ENCODE measurements around the gene APOBR. TPM values are rescaled to one million over a fixed set of nuclear protein-coding genes. Genes with fewer than 3 reads are reported as not detected.

The APOBR gene
- total and polyA plus RNA-seq, 9 of the 15 experiments (the other 6 are each of a cell fraction or from before 2014, with no cell fraction given), result 0.08 to 6.1 (median 2.8) TPM; not detected in 1

DNA sequence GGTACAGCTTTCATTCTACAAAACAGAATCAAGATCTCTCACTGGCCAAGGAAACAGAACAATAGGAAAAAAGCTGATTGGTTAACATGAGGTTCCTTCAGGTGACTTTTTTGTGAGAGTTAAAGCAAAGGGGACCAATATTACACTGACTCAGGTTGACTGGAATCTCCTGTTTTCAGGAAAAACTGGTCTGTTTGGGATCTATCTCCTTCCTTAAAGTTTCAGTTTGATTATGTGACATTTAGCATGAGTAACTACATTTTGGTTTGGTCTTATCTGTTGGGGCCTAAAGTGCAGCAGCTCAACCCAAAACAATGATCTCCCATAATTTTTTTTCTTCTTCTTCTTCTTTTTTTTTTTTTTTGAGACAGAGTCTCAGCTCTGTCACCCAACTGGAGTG, 34.7 kb downstream of the APOBR start (continued):
- TF ChIP-seq, protein P1, sequence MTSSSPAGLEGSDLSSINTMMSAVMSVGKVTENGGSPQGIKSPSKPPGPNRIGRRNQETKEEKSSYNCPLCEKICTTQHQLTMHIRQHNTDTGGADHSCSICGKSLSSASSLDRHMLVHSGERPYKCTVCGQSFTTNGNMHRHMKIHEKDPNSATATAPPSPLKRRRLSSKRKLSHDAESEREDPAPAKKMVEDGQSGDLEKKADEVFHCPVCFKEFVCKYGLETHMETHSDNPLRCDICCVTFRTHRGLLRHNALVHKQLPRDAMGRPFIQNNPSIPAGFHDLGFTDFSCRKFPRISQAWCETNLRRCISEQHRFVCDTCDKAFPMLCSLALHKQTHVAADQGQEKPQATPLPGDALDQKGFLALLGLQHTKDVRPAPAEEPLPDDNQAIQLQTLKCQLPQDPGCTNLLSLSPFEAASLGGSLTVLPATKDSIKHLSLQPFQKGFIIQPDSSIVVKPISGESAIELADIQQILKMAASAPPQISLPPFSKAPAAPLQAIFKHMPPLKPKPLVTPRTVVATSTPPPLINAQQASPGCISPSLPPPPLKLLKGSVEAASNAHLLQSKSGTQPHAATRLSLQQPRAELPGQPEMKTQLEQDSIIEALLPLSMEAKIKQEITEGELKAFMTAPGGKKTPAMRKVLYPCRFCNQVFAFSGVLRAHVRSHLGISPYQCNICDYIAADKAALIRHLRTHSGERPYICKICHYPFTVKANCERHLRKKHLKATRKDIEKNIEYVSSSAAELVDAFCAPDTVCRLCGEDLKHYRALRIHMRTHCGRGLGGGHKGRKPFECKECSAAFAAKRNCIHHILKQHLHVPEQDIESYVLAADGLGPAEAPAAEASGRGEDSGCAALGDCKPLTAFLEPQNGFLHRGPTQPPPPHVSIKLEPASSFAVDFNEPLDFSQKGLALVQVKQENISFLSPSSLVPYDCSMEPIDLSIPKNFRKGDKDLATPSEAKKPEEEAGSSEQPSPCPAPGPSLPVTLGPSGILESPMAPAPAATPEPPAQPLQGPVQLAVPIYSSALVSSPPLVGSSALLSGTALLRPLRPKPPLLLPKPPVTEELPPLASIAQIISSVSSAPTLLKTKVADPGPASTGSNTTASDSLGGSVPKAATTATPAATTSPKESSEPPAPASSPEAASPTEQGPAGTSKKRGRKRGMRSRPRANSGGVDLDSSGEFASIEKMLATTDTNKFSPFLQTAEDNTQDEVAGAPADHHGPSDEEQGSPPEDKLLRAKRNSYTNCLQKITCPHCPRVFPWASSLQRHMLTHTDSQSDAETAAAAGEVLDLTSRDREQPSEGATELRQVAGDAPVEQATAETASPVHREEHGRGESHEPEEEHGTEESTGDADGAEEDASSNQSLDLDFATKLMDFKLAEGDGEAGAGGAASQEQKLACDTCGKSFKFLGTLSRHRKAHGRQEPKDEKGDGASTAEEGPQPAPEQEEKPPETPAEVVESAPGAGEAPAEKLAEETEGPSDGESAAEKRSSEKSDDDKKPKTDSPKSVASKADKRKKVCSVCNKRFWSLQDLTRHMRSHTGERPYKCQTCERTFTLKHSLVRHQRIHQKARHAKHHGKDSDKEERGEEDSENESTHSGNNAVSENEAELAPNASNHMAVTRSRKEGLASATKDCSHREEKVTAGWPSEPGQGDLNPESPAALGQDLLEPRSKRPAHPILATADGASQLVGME (CRISPR knock-in tag; IDR thresholded peaks at IDR 0.05), result no peak
- TF ChIP-seq RBM22 (IDR thresholded peaks at IDR 0.05; ENCODE audit: low read depth, low read length, poor library complexity, severe bottlenecking) (no peak), NR2C2 (CRISPR knock-in tag; IDR thresholded peaks at IDR 0.05) (no peak), NR2C2 (tag; IDR thresholded peaks at IDR 0.05) (no peak), ZNF436 (CRISPR knock-in tag; IDR thresholded peaks at IDR 0.05) (no peak), ELF4 (CRISPR knock-in tag; IDR thresholded peaks at IDR 0.05) (no peak), ZNF24 (IDR thresholded peaks at IDR 0.05) (no peak), ZNF124 (CRISPR knock-in tag; IDR thresholded peaks at IDR 0.05) (no peak), ESRRA (IDR thresholded peaks at IDR 0.05; ENCODE audit: borderline replicate concordance, low read depth) (no peak), BHLHE40 (IDR thresholded peaks at IDR 0.05; ENCODE audit: low read length) (no peak), ZNF79 (CRISPR knock-in tag; IDR thresholded peaks at IDR 0.05; ENCODE audit: low read depth) (0 out of 2 replicates have a peak, but pooled peaks have one; percentile 21)
- TF ChIP-seq, protein P2, sequence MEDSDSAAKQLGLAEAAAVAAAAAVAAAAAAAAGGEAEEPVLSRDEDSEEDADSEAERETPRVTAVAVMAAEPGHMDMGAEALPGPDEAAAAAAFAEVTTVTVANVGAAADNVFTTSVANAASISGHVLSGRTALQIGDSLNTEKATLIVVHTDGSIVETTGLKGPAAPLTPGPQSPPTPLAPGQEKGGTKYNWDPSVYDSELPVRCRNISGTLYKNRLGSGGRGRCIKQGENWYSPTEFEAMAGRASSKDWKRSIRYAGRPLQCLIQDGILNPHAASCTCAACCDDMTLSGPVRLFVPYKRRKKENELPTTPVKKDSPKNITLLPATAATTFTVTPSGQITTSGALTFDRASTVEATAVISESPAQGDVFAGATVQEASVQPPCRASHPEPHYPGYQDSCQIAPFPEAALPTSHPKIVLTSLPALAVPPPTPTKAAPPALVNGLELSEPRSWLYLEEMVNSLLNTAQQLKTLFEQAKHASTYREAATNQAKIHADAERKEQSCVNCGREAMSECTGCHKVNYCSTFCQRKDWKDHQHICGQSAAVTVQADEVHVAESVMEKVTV (CRISPR knock-in tag; IDR thresholded peaks at IDR 0.05), result no peak
- TF ChIP-seq, protein P3, sequence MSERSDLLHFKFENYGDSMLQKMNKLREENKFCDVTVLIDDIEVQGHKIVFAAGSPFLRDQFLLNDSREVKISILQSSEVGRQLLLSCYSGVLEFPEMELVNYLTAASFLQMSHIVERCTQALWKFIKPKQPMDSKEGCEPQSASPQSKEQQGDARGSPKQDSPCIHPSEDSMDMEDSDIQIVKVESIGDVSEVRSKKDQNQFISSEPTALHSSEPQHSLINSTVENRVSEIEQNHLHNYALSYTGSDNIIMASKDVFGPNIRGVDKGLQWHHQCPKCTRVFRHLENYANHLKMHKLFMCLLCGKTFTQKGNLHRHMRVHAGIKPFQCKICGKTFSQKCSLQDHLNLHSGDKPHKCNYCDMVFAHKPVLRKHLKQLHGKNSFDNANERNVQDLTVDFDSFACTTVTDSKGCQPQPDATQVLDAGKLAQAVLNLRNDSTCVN (CRISPR knock-in tag; IDR thresholded peaks at IDR 0.05), result no peak
- TF ChIP-seq, protein P4, sequence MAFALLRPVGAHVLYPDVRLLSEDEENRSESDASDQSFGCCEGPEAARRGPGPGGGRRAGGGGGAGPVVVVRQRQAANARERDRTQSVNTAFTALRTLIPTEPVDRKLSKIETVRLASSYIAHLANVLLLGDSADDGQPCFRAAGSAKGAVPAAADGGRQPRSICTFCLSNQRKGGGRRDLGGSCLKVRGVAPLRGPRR (CRISPR knock-in tag; IDR thresholded peaks at IDR 0.05), result no peak
- TF ChIP-seq, protein P5, sequence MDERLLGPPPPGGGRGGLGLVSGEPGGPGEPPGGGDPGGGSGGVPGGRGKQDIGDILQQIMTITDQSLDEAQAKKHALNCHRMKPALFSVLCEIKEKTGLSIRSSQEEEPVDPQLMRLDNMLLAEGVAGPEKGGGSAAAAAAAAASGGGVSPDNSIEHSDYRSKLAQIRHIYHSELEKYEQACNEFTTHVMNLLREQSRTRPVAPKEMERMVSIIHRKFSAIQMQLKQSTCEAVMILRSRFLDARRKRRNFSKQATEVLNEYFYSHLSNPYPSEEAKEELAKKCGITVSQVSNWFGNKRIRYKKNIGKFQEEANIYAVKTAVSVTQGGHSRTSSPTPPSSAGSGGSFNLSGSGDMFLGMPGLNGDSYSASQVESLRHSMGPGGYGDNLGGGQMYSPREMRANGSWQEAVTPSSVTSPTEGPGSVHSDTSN (CRISPR knock-in tag; IDR thresholded peaks at IDR 0.05; ENCODE audit: low read depth), result no peak
- TF ChIP-seq, protein P5 (tag; conservative IDR thresholded peaks at IDR 0.05; ENCODE audit: low read depth), result no peak
